Measurements from ENCODE around the gene SDC3.

DNA sequence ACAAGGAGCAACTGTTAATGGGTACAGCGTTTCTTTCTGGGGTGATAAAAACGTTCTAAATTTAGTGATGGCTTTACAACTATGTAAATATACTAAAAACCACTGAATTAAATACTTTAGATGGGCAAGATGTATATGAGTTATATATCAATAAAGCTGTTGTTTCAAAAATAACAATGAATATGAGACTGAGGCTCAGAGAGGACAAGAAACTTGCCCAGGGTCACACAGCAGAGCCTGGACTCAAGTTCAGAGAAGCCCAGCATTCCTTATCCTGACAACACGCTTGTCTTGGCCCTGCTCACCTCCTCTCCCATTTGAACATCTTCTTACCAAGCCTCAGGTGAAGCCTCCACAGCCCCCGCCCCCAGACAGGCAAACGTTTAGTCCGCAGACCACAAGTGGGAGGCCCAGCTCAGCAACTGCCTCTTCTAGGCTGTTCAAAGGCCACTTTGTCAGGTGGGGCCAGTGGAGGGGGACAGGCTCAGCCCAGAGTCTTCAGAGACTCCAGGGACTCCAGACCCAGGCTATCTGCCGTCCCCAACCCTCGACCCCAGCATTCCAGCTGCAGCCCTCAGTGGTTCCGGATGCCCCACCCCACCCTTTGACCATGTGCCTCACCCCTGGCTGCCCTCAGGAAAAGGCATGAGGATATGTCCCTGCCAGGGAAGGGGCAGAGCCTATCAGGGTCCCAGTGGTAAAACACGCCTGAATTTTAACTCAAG lies 17.9 kb downstream of the SDC3 start:
- TF ChIP-seq POLR2A (IDR thresholded peaks at IDR 0.05; ENCODE audit: low read length) (no peak), GATA1 (IDR thresholded peaks at IDR 0.05; ENCODE audit: low read depth, low read length) (no peak)

Data from erythroblast (primary cell).